Muscle layer of duodenum (tissue), 2 donors: Measurements from ENCODE around the gene HGFAC.

Source experiments
- H3K27ac ChIP-seq: one replicate; pipeline ENCODE4 v1.7.0; 2013; ENCODE audit warnings: mild to moderate bottlenecking, low read length
- H3K27me3 ChIP-seq: one replicate; pipeline ENCODE4 v1.7.0; 2013; ENCODE audit warnings: low read depth, mild to moderate bottlenecking, control low read depth, low read length
- H3K36me3 ChIP-seq, 2 donors: one replicate each; pipeline ENCODE4 v1.7.0; 2013; ENCODE audit warnings: low read length in 2 of 2, control low read depth in 1 of 2, mild to moderate bottlenecking in 1 of 2; ENCODE audit not compliant: insufficient read depth in 2 of 2, control insufficient read depth in 1 of 2
- H3K4me1 ChIP-seq, 2 donors: one replicate each; pipeline ENCODE4 v1.7.0; 2013; ENCODE audit warnings: low read length in 2 of 2, mild to moderate bottlenecking in 2 of 2, control low read depth in 1 of 2, moderate library complexity in 1 of 2; ENCODE audit not compliant: insufficient read depth in 2 of 2, control insufficient read depth in 1 of 2
- H3K4me3 ChIP-seq, 2 donors: one replicate each; pipeline ENCODE4 v1.7.0; 2013; ENCODE audit warnings: low read length in 2 of 2, low read depth in 1 of 2, mild to moderate bottlenecking in 1 of 2
- H3K9me3 ChIP-seq, 2 donors: one replicate each; pipeline ENCODE4 v1.7.0; 2013; ENCODE audit warnings: low read length in 2 of 2, control low read depth in 1 of 2, mild to moderate bottlenecking in 1 of 2; ENCODE audit not compliant: control insufficient read depth in 1 of 2
- donor health status: healthy.

The HGFAC gene

DNA sequence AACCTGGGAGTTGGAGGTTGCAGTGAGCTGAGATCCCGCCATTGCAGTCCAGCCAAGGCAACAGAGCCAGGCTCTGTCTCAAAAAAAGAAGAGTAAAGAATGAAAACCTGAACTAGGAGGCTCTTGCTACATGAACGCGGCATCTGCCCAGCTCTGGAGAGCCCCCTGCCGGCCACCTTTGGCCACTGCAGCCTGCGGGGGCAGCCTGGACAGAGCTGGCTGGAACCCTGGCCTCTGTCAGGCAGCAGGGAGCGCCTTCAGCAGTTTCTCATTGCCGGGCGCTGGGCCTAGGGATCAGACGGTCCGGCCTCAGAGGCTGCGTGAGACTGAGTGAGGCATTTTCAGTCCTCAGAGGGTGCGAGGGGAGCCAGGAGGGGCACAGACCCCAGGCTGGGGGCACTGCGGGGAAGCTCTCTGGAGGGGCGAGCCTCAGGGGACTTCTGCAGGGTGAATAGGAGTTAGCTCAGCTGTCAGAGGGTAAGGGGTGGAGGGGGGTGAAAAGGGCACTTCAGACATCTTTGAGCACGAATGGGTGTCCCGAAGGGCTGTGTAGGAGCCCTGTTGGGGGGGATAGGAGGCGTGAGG lies 38.9 kb downstream of the HGFAC start:
- H3K27me3 ChIP-seq: peaks cover 5% of the 10 kb centered on the region
- H3K27ac ChIP-seq: no peak overlapping the region
- H3K4me1 ChIP-seq: peaks cover 0 to 8% of the 10 kb centered on the region in 2 donors
- no peaks in the 10 kb centered on the region for H3K36me3 ChIP-seq
- no peak overlapping the region for H3K4me3 ChIP-seq
- H3K9me3 ChIP-seq: no peaks in the 10 kb centered on the region

- Histone ChIP-seq H3K27me3 (peaks cover 5% of the 10 kb centered on the region), H3K27ac (no peak overlapping the region), H3K4me3 (no peak overlapping the region), H3K9me3 (no peaks in the 10 kb centered on the region), H3K4me1 (peaks cover 0 to 8% of the 10 kb centered on the region in 2 donors), H3K36me3 (no peaks in the 10 kb centered on the region)
Measured at GRCh38 chr4:3481113-3481531, 39.4 kb downstream of the HGFAC start.

- Histone ChIP-seq H3K9me3 (no peaks in the 10 kb centered on the region), H3K27ac (no peak overlapping the region), H3K4me1 (peaks cover 0 to 8% of the 10 kb centered on the region in 2 donors), H3K27me3 (peaks cover 5% of the 10 kb centered on the region), H3K4me3 (no peak overlapping the region), H3K36me3 (no peaks in the 10 kb centered on the region)
Measured at GRCh38 chr4:3481783-3482393, 40.1 kb downstream of the HGFAC start.

DNA sequence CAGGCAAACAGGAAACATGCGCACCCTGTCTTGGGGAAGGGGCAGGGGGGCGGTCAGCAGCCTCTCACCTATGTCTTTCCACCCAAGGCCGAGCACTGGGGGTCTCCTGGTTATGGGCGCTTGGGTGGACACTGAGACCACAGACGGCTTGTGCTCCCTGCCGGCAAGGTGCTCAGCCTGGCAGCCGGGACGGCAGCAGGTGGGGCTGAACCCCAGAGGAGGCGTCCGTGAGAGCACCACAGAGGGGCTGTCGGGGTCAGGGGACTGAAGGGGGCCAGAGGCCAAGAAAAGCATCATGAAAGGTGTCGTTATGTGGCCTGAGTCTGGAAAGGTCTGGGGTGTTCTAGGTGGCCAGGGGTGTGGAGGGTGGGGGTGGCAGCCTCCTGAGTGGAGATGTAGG lies 40.9 kb downstream of the HGFAC start:
- Histone ChIP-seq H3K27ac (no peak overlapping the region), H3K27me3 (peaks cover 5% of the 10 kb centered on the region)

DNA sequence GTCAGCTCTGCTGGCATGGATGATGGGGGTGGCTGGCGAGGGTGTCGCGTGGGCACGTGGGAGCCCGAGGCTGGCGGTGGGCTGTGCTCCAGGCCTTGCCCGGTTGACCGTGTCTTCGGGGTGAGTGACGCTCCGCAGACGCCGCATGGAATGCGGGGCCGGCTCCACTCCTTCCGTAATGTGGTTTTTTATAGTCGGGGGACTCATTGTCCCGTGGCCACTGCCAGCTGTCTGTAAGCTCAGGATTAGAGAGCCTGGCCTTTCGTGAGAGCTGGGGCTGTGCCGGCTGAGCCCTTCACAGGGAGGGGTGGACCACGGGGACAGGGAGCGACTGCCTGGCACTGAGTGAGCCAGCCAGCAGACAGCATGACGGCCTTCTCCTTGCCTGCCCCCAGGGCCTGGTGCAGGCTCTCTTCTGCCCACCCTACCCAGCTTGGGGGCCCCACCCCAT lies 41.7 kb downstream of the HGFAC start:
- H3K36me3 ChIP-seq: no peaks in the 10 kb centered on the region
- peaks cover 0 to 8% of the 10 kb centered on the region in 2 donors for H3K4me1 ChIP-seq
- no peak overlapping the region for H3K4me3 ChIP-seq
- peaks cover 5% of the 10 kb centered on the region for H3K27me3 ChIP-seq
- H3K27ac ChIP-seq: no peak overlapping the region
- no peaks in the 10 kb centered on the region for H3K9me3 ChIP-seq

More for the DNA sequence above, 40.9 kb downstream of the HGFAC start:
- Histone ChIP-seq H3K9me3 (no peaks in the 10 kb centered on the region), H3K4me1 (peaks cover 0 to 8% of the 10 kb centered on the region in 2 donors), H3K4me3 (no peak overlapping the region), H3K36me3 (no peaks in the 10 kb centered on the region)

DNA sequence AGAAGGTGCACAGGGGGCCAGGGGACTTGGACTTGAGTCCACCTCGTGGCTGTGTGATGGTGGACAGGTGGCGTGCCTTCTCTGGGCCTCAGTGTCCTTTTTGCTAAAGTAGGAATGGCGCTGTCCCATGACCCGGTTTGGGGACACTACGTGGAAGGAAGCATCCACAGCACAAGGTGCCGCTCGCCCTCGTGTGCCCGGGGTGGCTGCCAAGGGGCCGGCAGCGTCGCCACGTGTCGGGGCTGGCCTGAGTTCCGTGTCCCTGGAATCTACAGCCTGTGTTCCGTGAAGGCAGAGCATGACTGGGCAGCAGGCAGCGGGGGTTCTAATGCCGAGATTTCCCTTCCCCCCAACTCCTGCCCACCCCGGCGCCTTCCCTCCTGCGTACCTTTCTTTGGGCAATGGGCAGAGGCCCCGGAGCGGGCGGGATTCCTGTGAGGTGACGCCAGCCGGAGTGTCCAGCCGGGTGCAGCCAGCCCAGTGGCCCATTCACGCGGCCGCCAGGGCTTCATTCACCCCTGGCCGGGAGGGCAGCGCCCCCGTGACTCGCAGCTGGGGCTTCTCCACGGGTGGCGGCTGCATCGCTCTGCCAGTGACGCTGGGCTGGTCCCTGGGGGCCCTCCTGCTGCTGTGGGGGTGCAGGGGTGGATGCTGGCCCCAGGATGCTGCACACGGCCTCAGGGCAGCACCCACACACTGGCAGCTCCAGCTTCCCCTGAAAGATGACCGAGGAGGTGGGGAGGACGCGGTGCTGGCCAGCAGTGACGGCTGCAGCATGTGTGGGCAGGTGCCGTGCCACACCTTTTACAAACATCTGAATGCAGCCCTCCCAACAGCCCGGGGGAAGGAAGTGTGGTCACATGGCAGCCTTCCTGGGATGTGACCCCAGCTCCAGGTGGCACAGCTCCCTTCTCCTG lies 42.5 kb downstream of the HGFAC start:
- Histone ChIP-seq H3K4me3 (no peak overlapping the region), H3K36me3 (no peaks in the 10 kb centered on the region), H3K27me3 (peaks cover 5% of the 10 kb centered on the region), H3K27ac (no peak overlapping the region), H3K4me1 (peaks cover 0 to 8% of the 10 kb centered on the region in 2 donors), H3K9me3 (no peaks in the 10 kb centered on the region)

- H3K4me1 ChIP-seq: peaks cover 0 to 8% of the 10 kb centered on the region in 2 donors
- H3K9me3 ChIP-seq: no peaks in the 10 kb centered on the region
- H3K27me3 ChIP-seq: peaks cover 5% of the 10 kb centered on the region
- no peak overlapping the region for H3K27ac ChIP-seq
- no peaks in the 10 kb centered on the region for H3K36me3 ChIP-seq
- H3K4me3 ChIP-seq: no peak overlapping the region
Measured at GRCh38 chr4:3485011-3485791, 43.4 kb downstream of the HGFAC start.

DNA sequence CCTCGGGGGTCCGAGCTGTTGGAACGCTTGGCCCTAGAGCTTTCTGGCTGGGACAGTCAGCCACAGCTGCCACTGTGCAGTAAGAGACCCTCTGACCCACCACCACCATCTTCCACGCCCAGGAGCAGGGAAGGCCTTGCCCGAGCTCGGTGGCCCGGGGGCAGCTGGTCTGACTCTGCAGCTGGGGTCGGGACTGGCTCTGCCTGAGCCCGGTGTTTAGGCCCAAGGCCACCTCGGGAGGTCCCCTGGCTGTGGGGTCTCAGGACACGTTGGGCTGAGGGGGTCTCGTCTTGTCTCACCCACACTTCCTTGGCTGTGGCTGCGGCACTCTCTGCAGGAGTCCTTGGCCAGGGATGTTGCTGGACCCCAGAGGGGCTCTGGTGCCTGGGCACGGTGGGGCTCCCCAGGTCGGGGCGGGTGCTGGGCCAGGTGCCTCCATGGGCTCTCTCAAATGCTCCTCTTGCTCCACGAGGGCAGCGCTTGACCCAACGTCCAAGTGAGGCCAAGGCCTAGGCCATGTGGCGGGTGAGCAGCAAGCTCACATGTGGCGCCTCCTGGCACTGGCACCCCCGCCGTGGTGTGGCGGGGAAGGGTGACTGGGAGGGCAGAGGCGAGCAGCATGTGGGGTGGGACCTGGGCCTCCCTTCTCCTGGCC lies 44.2 kb downstream of the HGFAC start:
- Histone ChIP-seq H3K27ac (no peak overlapping the region), H3K9me3 (no peaks in the 10 kb centered on the region), H3K4me3 (no peak overlapping the region), H3K27me3 (peaks cover 5% of the 10 kb centered on the region), H3K4me1 (peaks cover 0 to 6% of the 10 kb centered on the region in 2 donors), H3K36me3 (no peaks in the 10 kb centered on the region)

- peaks cover 0 to 6% of the 10 kb centered on the region in 2 donors for H3K4me1 ChIP-seq
- no peak overlapping the region for H3K4me3 ChIP-seq
- H3K27me3 ChIP-seq: peaks cover 5% of the 10 kb centered on the region
- H3K9me3 ChIP-seq: no peaks in the 10 kb centered on the region
- H3K36me3 ChIP-seq: no peaks in the 10 kb centered on the region
- no peak overlapping the region for H3K27ac ChIP-seq
Measured at GRCh38 chr4:3486541-3487540, 45.1 kb downstream of the HGFAC start.

DNA sequence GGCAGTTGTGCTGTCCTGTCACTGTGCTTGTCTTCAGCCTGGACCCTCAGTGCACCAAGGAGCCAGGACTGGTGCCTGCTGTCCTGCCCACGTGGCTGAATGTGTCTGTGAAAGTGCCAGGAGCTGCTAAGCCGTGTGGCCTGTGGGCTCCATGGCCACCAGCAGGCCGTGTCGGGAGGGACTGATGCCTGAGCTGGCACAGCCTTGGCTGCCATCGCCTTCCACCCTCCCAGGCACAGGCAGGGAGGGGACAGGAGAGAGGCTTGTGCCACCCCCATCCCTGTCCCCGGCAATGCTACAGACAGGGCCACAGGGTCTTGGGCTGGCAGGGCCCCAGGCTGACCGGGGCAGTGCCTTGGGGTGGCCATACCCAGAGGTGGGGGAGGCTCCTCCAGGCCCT lies 46.1 kb downstream of the HGFAC start:
- Histone ChIP-seq H3K9me3 (no peaks in the 10 kb centered on the region), H3K36me3 (no peaks in the 10 kb centered on the region), H3K27ac (no peak overlapping the region), H3K4me3 (no peak overlapping the region), H3K27me3 (peaks cover 5% of the 10 kb centered on the region), H3K4me1 (peaks cover 0 to 6% of the 10 kb centered on the region in 2 donors)
